Keratinocyte (primary cell): ENCODE measurements around the gene MAPT. TPM values are rescaled to one million over a fixed set of nuclear protein-coding genes. Genes with fewer than 3 reads are reported as not detected.

ENCODE experiments used
- DNase-seq: peaks from one replicate; pipeline ENCODE4 v3.0.0-alpha.2; 2011; ENCODE audit warnings: low read depth, missing footprints, low spot score
- FAIRE-seq: peaks from 2 replicates; lab custom pipeline; 2011; peaks lifted over from hg19 to GRCh38; lab: Jason Lieb, UNC
- H2AFZ ChIP-seq: 2 replicates; pipeline ENCODE4 v1.6.0; 2012; ENCODE audit warnings: low read length, control low read depth, inconsistent platforms; ENCODE audit not compliant: control insufficient read depth
- H3K27ac ChIP-seq: 2 replicates; pipeline ENCODE4 v1.5.1; 2011; ENCODE audit warnings: low read length; ENCODE audit not compliant: control insufficient read depth, insufficient read depth
- H3K27me3 ChIP-seq: 3 replicates; pipeline ENCODE4 v1.6.0; 2011; ENCODE audit warnings: low read length; ENCODE audit not compliant: control insufficient read depth, insufficient read depth; ENCODE audit errors: extremely low read depth
- H3K36me3 ChIP-seq, 2 experiments: 2 replicates in 1 of 2; 3 replicates in 1 of 2; pipeline ENCODE4 v1.5.1; 2011; ENCODE audit warnings: low read length in 2 of 2, mild to moderate bottlenecking in 1 of 2; ENCODE audit not compliant: control insufficient read depth in 2 of 2, insufficient read depth in 2 of 2; ENCODE audit errors: extremely low read depth in 1 of 2
- H3K4me1 ChIP-seq: 3 replicates; pipeline ENCODE4 v1.5.1; 2011; ENCODE audit warnings: low read length; ENCODE audit not compliant: control insufficient read depth, insufficient read depth; ENCODE audit errors: extremely low read depth
- H3K4me2 ChIP-seq: 3 replicates; pipeline ENCODE4 v1.6.0; 2011; ENCODE audit warnings: low read depth, low read length; ENCODE audit not compliant: control insufficient read depth, insufficient read depth; ENCODE audit errors: extremely low read depth
- H3K4me3 ChIP-seq, 3 experiments: fragments of 200-600 bp in 1 of 3; sonication (generic) in 1 of 3; 2 replicates in 2 of 3; 3 replicates in 1 of 3; pipeline ENCODE4 v1.5.1; 2011 to 2016; ENCODE audit warnings: low read length in 3 of 3, mild to moderate bottlenecking in 3 of 3, control low read depth in 2 of 3, inconsistent platforms in 1 of 3, low read depth in 1 of 3, mixed read lengths in 1 of 3, mixed run types in 1 of 3, moderate library complexity in 1 of 3; ENCODE audit not compliant: control insufficient read depth in 2 of 3, insufficient read depth in 2 of 3; ENCODE audit errors: extremely low read depth in 1 of 3
- H3K79me2 ChIP-seq: 2 replicates; pipeline ENCODE4 v1.6.0; 2012; ENCODE audit warnings: low read length; ENCODE audit not compliant: control insufficient read depth, insufficient read depth
- H3K9ac ChIP-seq: 3 replicates; pipeline ENCODE4 v1.6.0; 2011; ENCODE audit warnings: low read length; ENCODE audit not compliant: control insufficient read depth, insufficient read depth; ENCODE audit errors: extremely low read depth
- H3K9me1 ChIP-seq: 3 replicates; pipeline ENCODE4 v1.6.0; 2011; ENCODE audit warnings: low read length; ENCODE audit not compliant: control insufficient read depth, insufficient read depth; ENCODE audit errors: extremely low read depth
- H3K9me3 ChIP-seq: 2 replicates; pipeline ENCODE4 v1.5.1; 2012; ENCODE audit warnings: low read depth, low read length; ENCODE audit not compliant: control insufficient read depth
- H4K20me1 ChIP-seq: 3 replicates; pipeline ENCODE4 v1.6.0; 2011; ENCODE audit warnings: low read length; ENCODE audit not compliant: control insufficient read depth, insufficient read depth; ENCODE audit errors: extremely low read depth
- EZH2 ChIP-seq: IDR thresholded peaks from one replicate; pipeline ENCODE4 v1.6.1; 2012; ENCODE audit warnings: inconsistent platforms, mild to moderate bottlenecking, low read length, moderate library complexity
- dilution Hi-C: fragments of 300-500 bp; cut with MboI; formaldehyde crosslinking; loops from one replicate; pipeline ENCODE4 v1.7.0; 2020; ENCODE audit warnings: low sequenced_read_pairs; ENCODE audit not compliant: extremely low pct_ligation_motif_present
- polyA plus RNA-seq, 5 experiments: library from polyadenylated mRNA; depleted of rRNA in 3 of 5; stranded (reverse) in 3 of 5; stranded (forward) in 1 of 5; unstranded in 1 of 5; fragments of >200 nt; gene quantifications; 1 replicate in 1 of 5; 2 replicates in 3 of 5; 3 replicates in 1 of 5; pipeline versions ENCODE4 v1.2.1 to v1.2.3, GENCODE V29; 2011 to 2012; ENCODE audit warnings: missing spikeins in 2 of 5, low read depth in 1 of 5, low replicate concordance in 1 of 5
- TF ChIP-seq, protein P1 (sequence below), 3 experiments: IDR thresholded peaks in 1 of 3; conservative IDR thresholded peaks in 1 of 3; optimal IDR thresholded peaks in 1 of 3; 2 replicates in 2 of 3; 3 replicates in 1 of 3; pipeline versions ENCODE3 to v1.5.1; 2011; ENCODE audit warnings: low read length in 3 of 3, mild to moderate bottlenecking in 3 of 3, moderate library complexity in 2 of 3, control low read depth in 1 of 3, inconsistent platforms in 1 of 3; ENCODE audit not compliant: insufficient read depth in 2 of 3; ENCODE audit errors: extremely low read depth in 1 of 3

The MAPT gene
- polyA plus RNA-seq, 1 donor (not counting 4 experiments of a cell fraction or from before 2014, with no cell fraction given) = 0.08 TPM

DNA sequence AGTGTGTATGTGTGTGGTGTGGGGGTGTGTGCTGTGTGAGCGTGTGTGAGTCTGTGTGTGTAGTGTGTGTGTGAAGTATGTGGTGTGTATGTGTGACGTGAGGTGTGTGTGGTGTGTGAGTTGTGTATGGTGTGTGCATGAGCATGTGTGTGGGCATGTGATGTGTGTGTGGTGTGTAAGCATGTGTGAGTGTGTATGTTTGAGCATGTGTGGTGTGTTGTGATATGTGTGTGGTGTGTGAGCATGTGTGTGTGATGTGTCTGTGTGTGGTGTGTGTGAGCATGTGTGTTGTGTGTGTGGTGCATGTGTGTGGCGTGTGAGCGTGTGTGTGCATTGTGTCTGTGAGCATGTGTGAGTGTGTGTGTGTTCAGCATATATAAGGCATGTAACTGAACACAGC, 20.9 kb downstream of the MAPT start:
- no peak for TF ChIP-seq EZH2
- TF ChIP-seq, protein P1, sequence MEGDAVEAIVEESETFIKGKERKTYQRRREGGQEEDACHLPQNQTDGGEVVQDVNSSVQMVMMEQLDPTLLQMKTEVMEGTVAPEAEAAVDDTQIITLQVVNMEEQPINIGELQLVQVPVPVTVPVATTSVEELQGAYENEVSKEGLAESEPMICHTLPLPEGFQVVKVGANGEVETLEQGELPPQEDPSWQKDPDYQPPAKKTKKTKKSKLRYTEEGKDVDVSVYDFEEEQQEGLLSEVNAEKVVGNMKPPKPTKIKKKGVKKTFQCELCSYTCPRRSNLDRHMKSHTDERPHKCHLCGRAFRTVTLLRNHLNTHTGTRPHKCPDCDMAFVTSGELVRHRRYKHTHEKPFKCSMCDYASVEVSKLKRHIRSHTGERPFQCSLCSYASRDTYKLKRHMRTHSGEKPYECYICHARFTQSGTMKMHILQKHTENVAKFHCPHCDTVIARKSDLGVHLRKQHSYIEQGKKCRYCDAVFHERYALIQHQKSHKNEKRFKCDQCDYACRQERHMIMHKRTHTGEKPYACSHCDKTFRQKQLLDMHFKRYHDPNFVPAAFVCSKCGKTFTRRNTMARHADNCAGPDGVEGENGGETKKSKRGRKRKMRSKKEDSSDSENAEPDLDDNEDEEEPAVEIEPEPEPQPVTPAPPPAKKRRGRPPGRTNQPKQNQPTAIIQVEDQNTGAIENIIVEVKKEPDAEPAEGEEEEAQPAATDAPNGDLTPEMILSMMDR (optimal IDR thresholded peaks at IDR 0.05 in 1 of 3, IDR thresholded peaks at IDR 0.05 in 1 of 3, conservative IDR thresholded peaks at IDR 0.05 in 1 of 3; ENCODE audit: extremely low read depth in 1 of 3, insufficient read depth in 2 of 3, low read length in 3 of 3) = no peak
- no peak overlapping the region for H2AFZ ChIP-seq
- no peaks in the 10 kb centered on the region for H3K36me3 ChIP-seq
- no peak overlapping the region for H3K4me2 ChIP-seq
- FAIRE-seq = no peak
- H3K27ac ChIP-seq = no peak overlapping the region
- H3K9me1 ChIP-seq = no peaks in the 10 kb centered on the region
- DNase-seq = no peak
- dilution Hi-C loops = no loop called here
- H3K79me2 ChIP-seq = no peaks in the 10 kb centered on the region
- H3K9ac ChIP-seq = no peak overlapping the region
- peaks cover 8% of the 10 kb centered on the region for H3K27me3 ChIP-seq
- H4K20me1 ChIP-seq = no peaks in the 10 kb centered on the region
- no peaks in the 10 kb centered on the region for H3K4me1 ChIP-seq
- H3K4me3 ChIP-seq = no peak overlapping the region
- H3K9me3 ChIP-seq = no peaks in the 10 kb centered on the region

DNA sequence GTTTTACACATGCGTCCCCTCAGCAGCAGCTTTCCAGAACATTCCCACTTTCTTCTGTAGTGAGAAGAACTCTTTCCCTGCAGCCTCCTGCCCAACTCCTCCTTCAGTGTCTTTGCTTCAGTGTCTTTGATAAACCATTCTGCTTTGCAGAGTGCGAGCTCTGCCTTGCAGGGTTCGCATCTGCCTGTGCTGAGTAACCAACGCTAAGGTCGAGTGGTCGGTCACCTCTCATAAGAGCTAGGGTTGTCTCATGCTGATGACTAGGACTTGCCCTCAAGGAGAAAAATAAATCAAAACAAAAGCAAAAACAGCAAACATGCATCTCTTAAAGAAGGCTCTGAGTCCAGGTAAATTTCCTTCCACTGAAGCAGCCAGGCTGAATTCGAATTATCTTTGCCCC, 22.7 kb downstream of the MAPT start:
- Histone ChIP-seq H3K27ac (no peak overlapping the region), H3K9ac (no peak overlapping the region), H3K27me3 (peaks cover 6% of the 10 kb centered on the region), H3K4me2 (no peak overlapping the region), H3K4me1 (no peaks in the 10 kb centered on the region), H4K20me1 (no peaks in the 10 kb centered on the region), H2AFZ (no peak overlapping the region), H3K4me3 (no peak overlapping the region), H3K9me1 (no peaks in the 10 kb centered on the region), H3K36me3 (no peaks in the 10 kb centered on the region), H3K79me2 (no peaks in the 10 kb centered on the region), H3K9me3 (no peaks in the 10 kb centered on the region)
- DNase-seq (no peak), FAIRE-seq (no peak)
- TF ChIP-seq EZH2 = no peak
- TF ChIP-seq, protein P1 (optimal IDR thresholded peaks at IDR 0.05 in 1 of 3, IDR thresholded peaks at IDR 0.05 in 1 of 3, conservative IDR thresholded peaks at IDR 0.05 in 1 of 3; ENCODE audit: extremely low read depth in 1 of 3, insufficient read depth in 2 of 3, low read length in 3 of 3) = no peak
- dilution Hi-C loops = no loop called here
